NOMO-1 (cell line): ENCODE measurements around the gene UNC93A.
A peak's percentile ranks its signal among the peaks of the same experiment; 100 is the strongest.
"Not testable (repeated sequence)": the region's sequence is repeated elsewhere in the genome, so short reads cannot be mapped to it uniquely, and the experiment has no call there.

Experiments
- DNase-seq, 2 experiments: peaks; one replicate each; lab custom pipeline; 2025; ENCODE audit not compliant: unreplicated experiment in 2 of 2; lab: John Stamatoyannopoulos, UW

The UNC93A gene

GRCh38 chr6:167270499-167271311 lies 20.4 kb upstream of the UNC93A start:
- no peak for DNase-seq

GRCh38 chr6:167272151-167272550 lies 19.0 kb upstream of the UNC93A start:
- DNase-seq, result no peak

- DNase-seq, result no peak
Observed at GRCh38 chr6:167272696-167273379, 18.3 kb upstream of the UNC93A start.

- DNase-seq, result no peak
Observed at GRCh38 chr6:167274270-167274669, 16.8 kb upstream of the UNC93A start.

- DNase-seq, result no peak
Observed at GRCh38 chr6:167275001-167275400, 16.1 kb upstream of the UNC93A start.

GRCh38 chr6:167275436-167275835 lies 15.7 kb upstream of the UNC93A start:
- DNase-seq, result no peak

GRCh38 chr6:167276772-167277533 lies 14.2 kb upstream of the UNC93A start:
- DNase-seq, result no peak

- DNase-seq, result not testable (repeated sequence)
Observed at GRCh38 chr6:167278173-167278940, 12.8 kb upstream of the UNC93A start.

GRCh38 chr6:167279766-167280446 lies 11.2 kb upstream of the UNC93A start:
- no peak for DNase-seq

- DNase-seq, result not testable (repeated sequence)
Observed at GRCh38 chr6:167280466-167280865, 10.6 kb upstream of the UNC93A start.

- no peak for DNase-seq
Observed at GRCh38 chr6:167282165-167282564, 8.9 kb upstream of the UNC93A start.

- not testable (repeated sequence) for DNase-seq
Observed at GRCh38 chr6:167284565-167284964, 6.5 kb upstream of the UNC93A start.

- no peak for DNase-seq
Observed at GRCh38 chr6:167285077-167285770, 5.9 kb upstream of the UNC93A start.

- DNase-seq, result no peak
Observed at GRCh38 chr6:167287513-167288048, 3.5 kb upstream of the UNC93A start.

GRCh38 chr6:167288591-167289225 lies 2.4 kb upstream of the UNC93A start:
- DNase-seq, result peak in 1 of 2 experiments; percentile 33

- not testable (repeated sequence) for DNase-seq
Observed at GRCh38 chr6:167289291-167289690, 1.8 kb upstream of the UNC93A start.

- DNase-seq, result no peak
Observed at GRCh38 chr6:167291623-167292300, 647 bp downstream of the UNC93A start.
